Measurements from ENCODE around the gene MSH3. TPM values are rescaled to one million over a fixed set of nuclear protein-coding genes. Genes with fewer than 3 reads are reported as not detected.
"Not testable (repeated sequence)": the region's sequence is repeated elsewhere in the genome, so short reads cannot be mapped to it uniquely, and the experiment has no call there.

MSH3 gene
- total and polyA plus RNA-seq, 4 donors: 4.2 to 18.1 (median 9.1) TPM

DNA sequence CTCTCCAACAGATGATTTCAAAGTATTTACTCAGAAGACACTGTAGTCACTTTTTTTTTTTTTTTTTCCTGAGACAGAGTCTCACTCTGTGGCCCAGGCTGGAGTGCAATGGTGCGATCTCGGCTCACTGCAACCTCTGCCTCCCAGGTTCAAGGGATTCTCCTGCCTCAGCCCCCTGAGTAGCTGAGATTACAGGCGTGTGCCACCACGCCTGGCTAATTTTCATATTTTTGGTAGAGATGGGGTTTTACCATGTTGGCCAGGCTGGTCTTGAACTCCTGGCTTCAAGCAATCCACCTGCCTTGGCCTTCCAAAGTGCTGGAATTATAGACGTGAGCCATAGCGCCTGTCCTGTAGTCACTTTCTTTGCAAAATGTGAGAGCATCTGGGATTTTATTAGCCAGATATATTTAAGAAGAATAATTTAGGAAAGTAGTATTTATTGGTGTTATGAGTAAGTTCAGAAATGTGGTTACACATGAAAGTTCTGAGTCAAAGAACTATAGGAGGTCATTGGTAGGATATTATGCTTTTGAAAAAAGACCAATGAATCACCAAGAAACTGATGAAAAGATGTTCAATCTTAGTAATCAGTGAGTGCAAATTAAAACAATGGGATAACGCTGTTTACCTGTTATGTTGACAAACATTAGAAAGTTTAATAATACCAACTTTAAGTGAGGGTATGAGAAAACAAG lies 135.0 kb downstream of the MSH3 start:
- H3K36me3 ChIP-seq (ENCODE audit: control insufficient read depth in 1 of 2, insufficient read depth in 2 of 2, low read length in 1 of 2); H3K4me3 ChIP-seq (ENCODE audit: low read length in 2 of 2); H3K27me3 ChIP-seq (ENCODE audit: control insufficient read depth in 1 of 2, insufficient read depth in 2 of 2, low read length in 1 of 2); intact Hi-C loops (cut with DNase I); H3K27ac ChIP-seq (ENCODE audit: low read depth in 1 of 2, low read length in 2 of 2); H3K4me1 ChIP-seq (ENCODE audit: control insufficient read depth in 1 of 2, insufficient read depth in 2 of 2, low read length in 2 of 2); ATAC-seq (ENCODE audit: low FRiP score); H3K9me3 ChIP-seq (ENCODE audit: control insufficient read depth, low read length); DNase-seq: not testable (repeated sequence)
- WGBS, 2 donors: 94 to 96% methylated on average over 7 of the region's 7 CpGs

DNA sequence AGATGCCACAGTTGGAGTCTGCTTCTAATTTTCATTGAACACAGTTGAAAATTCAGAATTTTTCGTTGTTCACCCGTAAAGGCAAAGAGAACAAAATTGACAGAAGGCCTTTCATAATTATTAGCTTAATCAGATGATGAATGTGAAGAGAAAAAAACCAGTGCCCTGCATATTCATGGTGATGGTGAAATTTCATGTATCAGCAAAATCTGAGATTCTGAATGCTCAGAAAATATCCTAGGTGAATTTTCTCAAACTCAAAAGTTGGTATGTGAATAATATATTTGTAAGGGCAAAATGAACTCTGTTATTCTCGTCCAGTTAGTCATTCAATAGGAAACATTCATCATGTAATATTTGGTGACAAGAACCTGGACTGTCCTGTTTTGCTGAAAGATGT lies 136.2 kb downstream of the MSH3 start:
- Histone ChIP-seq H3K4me1 (ENCODE audit: control insufficient read depth in 1 of 2, insufficient read depth in 2 of 2, low read length in 2 of 2) (no peaks in the 10 kb centered on the region), H3K27ac (ENCODE audit: low read depth in 1 of 2, low read length in 2 of 2) (no peak overlapping the region), H3K27me3 (ENCODE audit: control insufficient read depth in 1 of 2, insufficient read depth in 2 of 2, low read length in 1 of 2) (no peaks in the 10 kb centered on the region), H3K36me3 (ENCODE audit: control insufficient read depth in 1 of 2, insufficient read depth in 2 of 2, low read length in 1 of 2) (peaks cover 0 to 3% of the 10 kb centered on the region in 2 donors), H3K9me3 (ENCODE audit: control insufficient read depth, low read length) (no peaks in the 10 kb centered on the region), H3K4me3 (ENCODE audit: low read length in 2 of 2) (no peak overlapping the region)
- ATAC-seq (ENCODE audit: low FRiP score) (no peak), DNase-seq (no peak)
- intact Hi-C loops (cut with DNase I): no loop called here
- WGBS, 2 donors: 86 to 90% methylated on average over 3 of the region's 3 CpGs

DNA sequence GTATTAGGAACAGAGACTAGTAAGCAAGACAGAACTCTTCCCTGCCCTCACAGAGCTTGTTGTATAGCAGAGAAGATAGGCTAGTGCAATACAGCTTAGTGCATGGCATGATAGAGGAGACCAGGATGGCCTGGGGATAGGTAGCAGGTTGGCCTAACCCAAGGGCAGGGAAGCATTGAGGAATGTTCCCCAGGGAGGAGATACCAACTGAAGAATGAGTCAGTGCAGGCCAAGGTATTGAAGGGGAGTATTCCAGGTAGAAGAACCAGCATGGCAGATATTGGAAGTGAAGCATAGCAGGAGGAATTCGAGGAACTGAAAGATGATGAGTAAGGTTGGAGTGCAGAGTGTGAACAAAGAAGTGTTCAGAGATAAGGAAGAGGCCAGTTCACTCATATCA lies 138.9 kb downstream of the MSH3 start:
- DNase-seq: no peak
- intact Hi-C loops (cut with DNase I): no loop called here
- WGBS, 2 donors: 92 to 95% methylated on average over 1 of the region's 1 CpG
- Histone ChIP-seq H3K36me3 (ENCODE audit: control insufficient read depth in 1 of 2, insufficient read depth in 2 of 2, low read length in 1 of 2) (peaks cover 0 to 3% of the 10 kb centered on the region in 2 donors), H3K27ac (ENCODE audit: low read depth in 1 of 2, low read length in 2 of 2) (no peak overlapping the region), H3K27me3 (ENCODE audit: control insufficient read depth in 1 of 2, insufficient read depth in 2 of 2, low read length in 1 of 2) (no peaks in the 10 kb centered on the region), H3K4me1 (ENCODE audit: control insufficient read depth in 1 of 2, insufficient read depth in 2 of 2, low read length in 2 of 2) (no peaks in the 10 kb centered on the region), H3K4me3 (ENCODE audit: low read length in 2 of 2) (no peak overlapping the region), H3K9me3 (ENCODE audit: control insufficient read depth, low read length) (no peaks in the 10 kb centered on the region)
- ATAC-seq (ENCODE audit: low FRiP score): no peak

DNA sequence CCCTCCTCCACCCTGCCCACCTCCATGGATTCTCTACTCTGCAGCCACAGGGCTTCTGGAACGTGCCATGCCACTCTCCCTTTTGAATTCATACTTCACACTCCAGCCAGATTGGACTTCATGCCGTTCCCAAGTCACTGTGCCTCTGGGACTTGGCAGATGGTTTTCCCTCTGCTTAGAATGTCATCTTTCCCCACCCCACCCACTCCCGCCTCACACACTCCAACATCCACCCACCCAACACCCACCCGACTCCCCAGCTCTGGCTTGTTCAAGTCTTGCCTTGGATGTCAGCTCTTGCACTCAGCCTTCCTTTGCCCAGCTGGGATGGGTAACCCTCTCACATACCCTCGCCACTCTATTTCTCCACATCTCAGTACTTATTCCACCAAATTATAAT lies 142.4 kb downstream of the MSH3 start:
- H3K27ac ChIP-seq (ENCODE audit: low read depth in 1 of 2, low read length in 2 of 2): no peak overlapping the region
- intact Hi-C loops (cut with DNase I): no loop called here
- peaks cover 0 to 5% of the 10 kb centered on the region in 2 donors for H3K36me3 ChIP-seq (ENCODE audit: control insufficient read depth in 1 of 2, insufficient read depth in 2 of 2, low read length in 1 of 2)
- H3K4me3 ChIP-seq (ENCODE audit: low read length in 2 of 2): no peak overlapping the region
- ATAC-seq (ENCODE audit: low FRiP score): no peak
- no peaks in the 10 kb centered on the region for H3K9me3 ChIP-seq (ENCODE audit: control insufficient read depth, low read length)
- no peaks in the 10 kb centered on the region for H3K4me1 ChIP-seq (ENCODE audit: control insufficient read depth in 1 of 2, insufficient read depth in 2 of 2, low read length in 2 of 2)
- no peaks in the 10 kb centered on the region for H3K27me3 ChIP-seq (ENCODE audit: control insufficient read depth in 1 of 2, insufficient read depth in 2 of 2, low read length in 1 of 2)
- WGBS, 2 donors: 81 to 85% methylated on average over 5 of the region's 5 CpGs
- DNase-seq: no peak

DNA sequence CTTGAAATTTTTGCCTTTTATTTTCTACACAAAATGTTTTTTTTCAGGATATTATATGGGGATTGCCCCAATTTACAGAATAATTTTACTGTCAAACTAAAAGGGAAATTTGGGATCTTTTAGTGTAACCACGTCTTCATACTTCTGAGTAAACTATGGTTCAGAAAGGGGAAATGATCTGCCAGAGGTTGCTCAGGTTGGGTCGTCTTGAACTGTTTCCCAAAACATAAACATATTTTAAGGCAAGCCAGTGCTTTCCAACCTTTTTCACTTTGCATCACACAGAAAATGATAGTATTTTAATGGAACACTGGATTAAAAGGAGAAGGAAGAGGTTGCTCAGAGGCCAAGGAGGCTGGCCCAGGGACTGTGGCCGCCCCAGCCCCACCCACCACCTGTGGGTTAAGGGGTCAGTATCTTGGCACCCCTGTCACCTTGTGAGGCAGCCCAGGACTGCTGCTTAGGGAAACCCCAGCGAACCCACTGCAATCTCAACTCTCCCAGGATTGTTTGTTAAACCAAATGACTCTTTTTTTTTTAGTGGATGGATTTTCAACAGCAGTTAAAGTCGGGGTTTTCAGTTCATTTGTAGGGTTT lies 143.1 kb downstream of the MSH3 start:
- H3K4me1 ChIP-seq (ENCODE audit: control insufficient read depth in 1 of 2, insufficient read depth in 2 of 2, low read length in 2 of 2): no peaks in the 10 kb centered on the region
- no peak for DNase-seq
- H3K9me3 ChIP-seq (ENCODE audit: control insufficient read depth, low read length): no peaks in the 10 kb centered on the region
- intact Hi-C loops (cut with DNase I): no loop called here
- no peaks in the 10 kb centered on the region for H3K27me3 ChIP-seq (ENCODE audit: control insufficient read depth in 1 of 2, insufficient read depth in 2 of 2, low read length in 1 of 2)
- H3K27ac ChIP-seq (ENCODE audit: low read depth in 1 of 2, low read length in 2 of 2): no peak overlapping the region
- no peak for ATAC-seq (ENCODE audit: low FRiP score)
- H3K36me3 ChIP-seq (ENCODE audit: control insufficient read depth in 1 of 2, insufficient read depth in 2 of 2, low read length in 1 of 2): peaks cover 0 to 5% of the 10 kb centered on the region in 2 donors
- WGBS, 2 donors: 77 to 81% methylated on average over 5 of the region's 5 CpGs
- no peak overlapping the region for H3K4me3 ChIP-seq (ENCODE audit: low read length in 2 of 2)

DNA sequence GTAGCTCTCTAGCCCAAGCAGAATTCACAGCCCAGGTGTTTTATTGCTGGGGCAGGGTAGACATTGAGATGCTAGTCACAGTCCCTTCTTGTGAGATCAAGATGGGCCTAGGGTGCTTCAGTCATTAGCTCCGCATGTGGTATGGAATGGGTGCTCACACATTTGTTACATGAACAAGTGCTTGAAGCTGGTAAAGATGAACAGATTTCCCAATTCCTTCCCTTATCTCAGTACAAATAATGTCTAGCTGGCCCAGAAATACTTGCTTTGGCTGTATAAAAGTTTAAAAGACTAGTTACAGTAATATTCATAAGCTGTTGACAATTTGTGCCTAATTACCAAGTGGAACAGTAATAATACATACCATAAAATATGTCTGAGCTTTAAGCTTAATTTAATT lies 143.7 kb downstream of the MSH3 start:
- Histone ChIP-seq H3K9me3 (ENCODE audit: control insufficient read depth, low read length) (no peaks in the 10 kb centered on the region), H3K4me1 (ENCODE audit: control insufficient read depth in 1 of 2, insufficient read depth in 2 of 2, low read length in 2 of 2) (no peaks in the 10 kb centered on the region), H3K27me3 (ENCODE audit: control insufficient read depth in 1 of 2, insufficient read depth in 2 of 2, low read length in 1 of 2) (no peaks in the 10 kb centered on the region), H3K36me3 (ENCODE audit: control insufficient read depth in 1 of 2, insufficient read depth in 2 of 2, low read length in 1 of 2) (peaks cover 0 to 5% of the 10 kb centered on the region in 2 donors), H3K4me3 (ENCODE audit: low read length in 2 of 2) (no peak overlapping the region), H3K27ac (ENCODE audit: low read depth in 1 of 2, low read length in 2 of 2) (no peak overlapping the region)
- intact Hi-C loops (cut with DNase I): no loop called here
- WGBS, 2 donors: 81 to 85% methylated on average over 1 of the region's 1 CpG
- ATAC-seq (ENCODE audit: low FRiP score): no peak
- DNase-seq: no peak

DNA sequence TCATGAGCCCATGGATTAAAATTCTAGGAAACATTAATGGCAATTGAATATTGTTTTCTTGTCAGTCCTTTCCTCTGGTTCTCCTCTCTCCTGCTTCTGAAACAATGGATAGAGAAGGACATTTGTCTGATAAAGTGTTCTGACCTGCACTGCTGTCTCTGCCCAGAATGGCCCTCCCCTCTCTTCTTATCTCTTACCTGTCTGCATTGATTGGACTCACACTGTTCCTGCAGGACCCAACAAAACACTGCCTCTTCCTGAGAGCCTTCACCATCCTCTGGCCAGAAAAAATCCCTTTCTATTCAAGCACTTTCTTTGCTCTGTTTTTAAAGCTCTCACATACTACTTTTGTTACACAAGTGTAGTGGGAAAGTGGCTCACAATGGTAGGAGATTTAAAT lies 144.2 kb downstream of the MSH3 start:
- H3K27me3 ChIP-seq (ENCODE audit: control insufficient read depth in 1 of 2, insufficient read depth in 2 of 2, low read length in 1 of 2): no peaks in the 10 kb centered on the region
- intact Hi-C loops (cut with DNase I): no loop called here
- H3K36me3 ChIP-seq (ENCODE audit: control insufficient read depth in 1 of 2, insufficient read depth in 2 of 2, low read length in 1 of 2): peaks cover 0 to 1% of the 10 kb centered on the region in 2 donors
- DNase-seq (no peak), ATAC-seq (ENCODE audit: low FRiP score) (no peak)
- peak overlapping the region in 1 of 2 donors; percentile 47 for H3K27ac ChIP-seq (ENCODE audit: low read depth in 1 of 2, low read length in 2 of 2)
- H3K9me3 ChIP-seq (ENCODE audit: control insufficient read depth, low read length): no peaks in the 10 kb centered on the region
- H3K4me1 ChIP-seq (ENCODE audit: control insufficient read depth in 1 of 2, insufficient read depth in 2 of 2, low read length in 2 of 2): no peaks in the 10 kb centered on the region
- H3K4me3 ChIP-seq (ENCODE audit: low read length in 2 of 2): no peak overlapping the region

DNA sequence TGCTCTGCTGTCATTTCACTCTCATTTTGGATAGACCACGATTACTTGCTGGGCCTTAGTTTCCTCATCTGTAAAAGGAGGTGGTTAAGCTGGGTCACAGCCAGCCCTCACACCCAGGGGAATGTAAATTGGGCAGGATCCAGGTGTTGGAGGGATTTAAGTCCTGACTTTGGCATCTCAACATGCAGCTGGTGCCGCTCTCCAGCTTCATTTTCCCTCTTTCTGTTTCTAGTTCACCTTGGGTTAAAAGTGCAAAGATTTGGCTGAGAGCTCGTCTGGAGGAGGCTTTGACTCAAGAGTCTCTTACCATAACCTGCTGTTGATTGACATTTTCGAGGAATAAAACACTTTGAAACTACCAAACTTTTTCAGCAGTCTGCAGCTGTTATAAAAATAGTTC lies 144.6 kb downstream of the MSH3 start:
- ATAC-seq (ENCODE audit: low FRiP score): no peak
- intact Hi-C loops (cut with DNase I): no loop called here
- Histone ChIP-seq H3K27me3 (ENCODE audit: control insufficient read depth in 1 of 2, insufficient read depth in 2 of 2, low read length in 1 of 2) (no peaks in the 10 kb centered on the region), H3K27ac (ENCODE audit: low read depth in 1 of 2, low read length in 2 of 2) (peak overlapping the region; percentile 11 to 47), H3K4me3 (ENCODE audit: low read length in 2 of 2) (no peak overlapping the region), H3K4me1 (ENCODE audit: control insufficient read depth in 1 of 2, insufficient read depth in 2 of 2, low read length in 2 of 2) (no peaks in the 10 kb centered on the region), H3K36me3 (ENCODE audit: control insufficient read depth in 1 of 2, insufficient read depth in 2 of 2, low read length in 1 of 2) (peaks cover 0 to 1% of the 10 kb centered on the region in 2 donors), H3K9me3 (ENCODE audit: control insufficient read depth, low read length) (no peaks in the 10 kb centered on the region)
- no peak for DNase-seq
- 11 to 19% methylated on average over 4 of the region's 4 CpGs for WGBS, 2 donors

DNA sequence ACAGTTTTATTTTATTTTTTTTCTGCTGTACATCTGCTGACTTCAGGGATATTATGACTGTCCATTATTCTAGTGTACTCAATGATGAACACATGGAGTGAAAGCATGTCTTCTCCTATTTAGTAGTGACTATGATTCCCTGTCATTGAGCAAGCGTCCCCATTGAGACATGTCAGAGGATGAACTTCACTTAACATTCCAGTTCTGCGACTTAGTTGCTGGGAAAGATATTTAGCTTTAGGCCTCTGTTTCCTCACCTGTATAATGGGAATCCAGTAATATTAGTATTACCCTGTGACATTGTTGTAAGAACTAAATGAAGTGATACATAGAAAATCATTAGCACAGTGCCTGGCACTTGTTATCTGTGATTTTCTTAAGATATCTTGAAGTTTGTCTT lies 145.1 kb downstream of the MSH3 start:
- H3K4me1 ChIP-seq (ENCODE audit: control insufficient read depth in 1 of 2, insufficient read depth in 2 of 2, low read length in 2 of 2): no peaks in the 10 kb centered on the region
- 96 to 97% methylated on average over 2 of the region's 2 CpGs for WGBS, 2 donors
- peaks cover 0 to 1% of the 10 kb centered on the region in 2 donors for H3K36me3 ChIP-seq (ENCODE audit: control insufficient read depth in 1 of 2, insufficient read depth in 2 of 2, low read length in 1 of 2)
- H3K4me3 ChIP-seq (ENCODE audit: low read length in 2 of 2): no peak overlapping the region
- H3K27ac ChIP-seq (ENCODE audit: low read depth in 1 of 2, low read length in 2 of 2): no peak overlapping the region
- ATAC-seq (ENCODE audit: low FRiP score) (no peak), DNase-seq (no peak)
- intact Hi-C loops (cut with DNase I): no loop called here
- no peaks in the 10 kb centered on the region for H3K27me3 ChIP-seq (ENCODE audit: control insufficient read depth in 1 of 2, insufficient read depth in 2 of 2, low read length in 1 of 2)
- no peaks in the 10 kb centered on the region for H3K9me3 ChIP-seq (ENCODE audit: control insufficient read depth, low read length)

Measured in aorta (tissue), 5 donors.